Tibial nerve (tissue), 3 donors: Measurements from ENCODE around the gene GRM4.

Experiments
- POLR2A ChIP-seq, 2 donors: fragments of 450-650 bp; IDR thresholded peaks; one replicate each; pipeline ENCODE4 v1.6.1; 2017; ENCODE audit warnings: antibody characterized with exemption in 2 of 2, mild to moderate bottlenecking in 2 of 2, moderate library complexity in 2 of 2
- TF ChIP-seq, protein P1 (sequence below), 5 experiments: fragments of 200-600 bp in 3 of 5; fragments of 450-650 bp in 2 of 5; sonication (generic) in 3 of 5; IDR thresholded peaks; one replicate each; pipeline ENCODE4 v1.5.1; 2016 to 2019; ENCODE audit warnings: antibody characterized with exemption in 5 of 5, mild to moderate bottlenecking in 3 of 5, moderate library complexity in 2 of 5

- TF ChIP-seq, protein P1, sequence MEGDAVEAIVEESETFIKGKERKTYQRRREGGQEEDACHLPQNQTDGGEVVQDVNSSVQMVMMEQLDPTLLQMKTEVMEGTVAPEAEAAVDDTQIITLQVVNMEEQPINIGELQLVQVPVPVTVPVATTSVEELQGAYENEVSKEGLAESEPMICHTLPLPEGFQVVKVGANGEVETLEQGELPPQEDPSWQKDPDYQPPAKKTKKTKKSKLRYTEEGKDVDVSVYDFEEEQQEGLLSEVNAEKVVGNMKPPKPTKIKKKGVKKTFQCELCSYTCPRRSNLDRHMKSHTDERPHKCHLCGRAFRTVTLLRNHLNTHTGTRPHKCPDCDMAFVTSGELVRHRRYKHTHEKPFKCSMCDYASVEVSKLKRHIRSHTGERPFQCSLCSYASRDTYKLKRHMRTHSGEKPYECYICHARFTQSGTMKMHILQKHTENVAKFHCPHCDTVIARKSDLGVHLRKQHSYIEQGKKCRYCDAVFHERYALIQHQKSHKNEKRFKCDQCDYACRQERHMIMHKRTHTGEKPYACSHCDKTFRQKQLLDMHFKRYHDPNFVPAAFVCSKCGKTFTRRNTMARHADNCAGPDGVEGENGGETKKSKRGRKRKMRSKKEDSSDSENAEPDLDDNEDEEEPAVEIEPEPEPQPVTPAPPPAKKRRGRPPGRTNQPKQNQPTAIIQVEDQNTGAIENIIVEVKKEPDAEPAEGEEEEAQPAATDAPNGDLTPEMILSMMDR (IDR thresholded peaks at IDR 0.05) = peak; percentile 89 to 99 (median 96)
- no peak for TF ChIP-seq POLR2A (IDR thresholded peaks at IDR 0.05)
Measured at GRCh38 chr6:34154668-34155447, 9.0 kb upstream of the GRM4 start.
